ENCODE measurements around the gene SRGAP1.

GRCh38 chr12:63955831-63956666 is 111.5 kb downstream of the SRGAP1 start:
- TF ChIP-seq THAP12 (CRISPR knock-in tag; IDR thresholded peaks at IDR 0.05) (no peak), JUND (IDR thresholded peaks at IDR 0.05; ENCODE audit: borderline replicate concordance, low read depth, low read length) (no peak), JUND (tag; IDR thresholded peaks at IDR 0.05; ENCODE audit: borderline replicate concordance, low read depth, low read length) (no peak), ADNP (tag; IDR thresholded peaks at IDR 0.05) (no peak), ZNF354B (CRISPR knock-in tag; IDR thresholded peaks at IDR 0.05) (no peak), NRF1 (conservative IDR thresholded peaks at IDR 0.05 in 1 of 2, IDR thresholded peaks at IDR 0.05 in 1 of 2) (no peak), EGR1 (conservative IDR thresholded peaks at IDR 0.05) (no peak), EZH2 (IDR thresholded peaks at IDR 0.05; ENCODE audit: borderline replicate concordance, low read depth, low read length) (no peak), ZKSCAN3 (CRISPR knock-in tag; IDR thresholded peaks at IDR 0.05) (no peak), POLR2A (conservative IDR thresholded peaks at IDR 0.05) (no peak), PTRF (tag; IDR thresholded peaks at IDR 0.05) (no peak), ZNF134 (CRISPR knock-in tag; conservative IDR thresholded peaks at IDR 0.05) (no peak)
- TF ChIP-seq, protein P1, sequence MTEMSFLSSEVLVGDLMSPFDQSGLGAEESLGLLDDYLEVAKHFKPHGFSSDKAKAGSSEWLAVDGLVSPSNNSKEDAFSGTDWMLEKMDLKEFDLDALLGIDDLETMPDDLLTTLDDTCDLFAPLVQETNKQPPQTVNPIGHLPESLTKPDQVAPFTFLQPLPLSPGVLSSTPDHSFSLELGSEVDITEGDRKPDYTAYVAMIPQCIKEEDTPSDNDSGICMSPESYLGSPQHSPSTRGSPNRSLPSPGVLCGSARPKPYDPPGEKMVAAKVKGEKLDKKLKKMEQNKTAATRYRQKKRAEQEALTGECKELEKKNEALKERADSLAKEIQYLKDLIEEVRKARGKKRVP (CRISPR knock-in tag; IDR thresholded peaks at IDR 0.05): no peak

Measured in K562 (cell line).